ENCODE data around the gene PPP1CC.
"Not testable (repeated sequence)": the region's sequence is repeated elsewhere in the genome, so short reads cannot be mapped to it uniquely, and the experiment has no call there.

Gene PPP1CC

DNA sequence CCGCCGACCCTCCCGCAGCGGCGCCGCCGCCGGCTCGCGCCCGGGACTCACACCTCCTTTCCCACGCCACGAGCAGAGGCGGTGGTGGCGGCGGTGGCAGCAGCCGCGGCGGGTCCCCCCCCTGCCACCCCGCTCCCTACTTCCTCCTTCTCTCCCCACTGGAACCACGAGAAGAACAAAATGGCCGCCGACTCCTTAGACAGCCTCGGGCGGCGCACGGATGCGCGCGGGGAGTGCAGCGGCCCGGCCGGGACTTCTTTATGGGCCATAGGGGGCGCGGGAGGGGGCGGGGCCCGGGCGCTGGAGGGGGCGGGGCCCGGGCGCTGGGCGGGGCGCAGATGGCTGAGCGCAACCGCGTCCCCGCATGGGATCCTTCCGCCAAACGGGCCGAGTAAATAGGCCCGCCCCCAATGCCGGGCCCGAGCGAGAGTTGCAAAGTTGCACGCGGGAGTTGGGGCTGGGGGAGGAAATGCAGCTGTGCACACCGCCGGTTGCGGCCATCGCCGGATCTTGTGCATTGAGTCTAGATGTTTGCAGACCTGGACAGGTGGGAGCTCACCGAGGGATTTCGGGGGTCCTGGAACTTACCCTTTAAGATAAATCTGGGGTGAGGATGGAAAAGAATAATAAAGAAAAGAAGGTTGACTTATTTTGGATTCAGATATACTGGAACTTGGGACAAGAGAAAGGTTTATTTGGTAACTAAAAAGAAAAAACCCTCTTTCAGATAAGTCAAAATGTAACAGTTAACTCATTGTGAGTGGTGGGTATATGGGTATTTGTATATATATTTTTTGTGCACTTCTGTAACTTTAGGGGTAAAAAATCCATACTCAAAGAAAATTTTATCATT, at the start of gene PPP1CC:
Gene PPP1CC (minus strand): TSS at position 174 of the 853 bp plus-strand sequence. CDS start 184 bp downstream, outside the sequence.
- in situ Hi-C loops (cut with MboI; ENCODE audit: low sequenced_read_pairs): no loop called here

DNA sequence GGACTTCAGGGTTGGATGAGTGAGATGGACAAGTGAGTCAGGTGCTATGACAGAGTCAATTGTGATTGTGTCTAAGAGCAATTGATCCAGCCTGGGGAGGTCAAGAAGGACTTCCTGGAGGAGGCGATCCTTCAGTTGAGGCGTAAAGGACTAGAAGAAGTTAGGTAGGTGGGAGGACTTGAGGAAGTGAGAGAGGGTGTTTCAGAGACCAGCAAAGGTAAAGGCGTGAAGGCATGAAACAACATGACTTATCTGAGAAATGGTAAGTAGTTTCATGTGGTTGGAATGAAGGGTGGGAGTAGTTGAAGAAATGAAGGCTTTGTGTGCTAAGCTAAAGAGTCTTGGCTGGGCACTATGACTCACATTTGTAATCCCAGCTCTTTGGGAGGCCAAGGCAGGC, 48.9 kb upstream of the PPP1CC start:
- in situ Hi-C loops (cut with MboI; ENCODE audit: low sequenced_read_pairs): no loop called here

DNA sequence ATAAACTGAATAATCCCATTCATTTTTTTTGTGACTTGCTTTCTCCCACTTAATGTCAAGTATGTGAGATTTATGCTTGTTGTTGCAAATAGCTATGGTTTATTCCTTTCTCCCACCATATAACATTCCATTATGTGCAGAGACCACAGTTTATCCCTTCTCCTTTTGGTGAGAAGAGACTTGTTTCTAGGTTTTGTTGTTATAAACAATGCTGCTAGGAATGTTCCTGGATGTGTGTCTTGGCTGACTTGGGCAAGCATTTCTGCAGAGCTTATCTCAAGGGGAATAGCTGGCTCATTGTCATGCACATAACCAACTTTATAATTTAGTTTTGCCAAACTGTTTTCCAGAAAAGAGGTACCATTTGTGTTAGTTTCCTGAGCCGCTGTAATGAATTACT, 47.6 kb upstream of the PPP1CC start:
- in situ Hi-C loops (cut with MboI; ENCODE audit: low sequenced_read_pairs): no loop called here

DNA sequence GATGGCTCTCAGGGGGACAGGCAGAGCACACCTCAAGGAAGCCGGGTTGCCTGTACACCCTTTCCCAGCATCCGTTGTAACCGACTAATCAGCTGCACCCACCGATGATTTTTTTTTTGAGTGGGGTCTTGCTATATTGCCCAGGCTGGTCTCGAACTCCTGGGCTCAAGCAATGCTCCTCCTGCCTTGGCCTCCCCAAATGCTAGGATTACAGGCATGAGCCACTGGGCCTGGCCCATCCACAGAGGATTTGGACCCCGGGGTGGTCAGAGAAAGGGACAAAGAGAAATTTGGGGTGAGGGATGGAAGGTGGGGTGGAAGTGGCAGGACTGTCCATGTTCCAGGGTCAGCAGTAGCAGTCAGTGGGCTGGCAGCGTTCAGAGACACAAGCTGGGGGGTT, 43.3 kb upstream of the PPP1CC start:
- in situ Hi-C loops (cut with MboI; ENCODE audit: low sequenced_read_pairs): no loop called here

DNA sequence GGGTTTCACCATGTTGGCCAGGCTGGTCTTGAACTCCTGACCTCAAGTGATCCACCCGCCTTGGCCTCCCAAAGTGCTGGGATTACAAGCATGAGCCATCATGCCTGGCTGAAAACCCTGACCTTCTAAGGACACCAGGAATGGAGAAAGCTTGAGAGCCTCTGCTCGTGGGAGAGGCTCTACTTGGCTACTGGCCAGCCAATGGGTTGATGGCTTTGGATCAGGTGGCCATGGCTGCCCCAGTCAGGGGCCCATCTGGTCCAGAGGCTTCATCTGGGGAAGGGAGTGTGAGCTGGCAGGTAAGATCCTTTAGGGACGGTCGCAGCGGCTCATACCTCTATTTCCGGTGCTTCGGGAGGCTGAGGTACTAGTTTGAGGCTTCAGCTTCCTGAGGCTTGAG, 42.5 kb upstream of the PPP1CC start:
- in situ Hi-C loops (cut with MboI; ENCODE audit: low sequenced_read_pairs): no loop called here

DNA sequence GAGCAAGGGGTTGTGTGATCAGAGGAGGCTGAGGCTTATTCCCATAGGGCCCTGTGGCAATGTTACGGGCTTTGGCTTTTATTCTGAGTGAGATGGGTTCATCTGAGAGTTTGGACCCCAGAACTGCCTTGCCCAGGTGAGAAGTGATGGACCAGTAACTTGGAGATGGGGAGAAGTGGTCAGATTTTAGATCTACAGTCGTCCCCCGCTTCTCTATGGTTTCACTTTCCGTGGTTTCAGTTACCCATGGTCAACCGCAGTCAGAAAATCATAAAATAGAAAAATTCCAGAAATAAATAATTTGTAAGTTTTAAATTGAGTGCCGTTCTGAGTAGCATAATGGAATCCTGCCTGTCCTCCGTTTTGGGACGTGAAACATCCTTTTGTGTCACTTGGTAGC, 40.2 kb upstream of the PPP1CC start:
- in situ Hi-C loops (cut with MboI; ENCODE audit: low sequenced_read_pairs): no loop called here

DNA sequence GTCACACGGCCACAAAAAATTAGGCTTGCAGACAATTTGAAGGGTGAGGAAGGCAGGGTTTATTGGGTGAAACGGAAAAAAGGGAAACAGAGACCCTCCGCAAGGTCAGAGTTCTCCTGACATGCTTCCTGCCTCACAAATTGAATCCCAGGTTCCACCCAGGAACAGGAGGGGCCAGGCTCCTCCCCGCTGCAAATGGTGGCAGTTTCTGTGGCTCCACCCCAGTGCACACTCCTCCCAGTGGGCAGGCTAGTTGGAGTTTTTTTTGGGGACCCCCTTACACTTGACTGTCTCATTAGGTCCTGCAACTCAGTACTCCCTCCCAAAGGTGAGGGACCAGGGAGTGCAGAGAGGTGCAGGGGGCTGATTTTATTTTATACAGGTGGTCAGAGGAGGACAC, 39.4 kb upstream of the PPP1CC start:
- in situ Hi-C loops (cut with MboI; ENCODE audit: low sequenced_read_pairs): no loop called here

DNA sequence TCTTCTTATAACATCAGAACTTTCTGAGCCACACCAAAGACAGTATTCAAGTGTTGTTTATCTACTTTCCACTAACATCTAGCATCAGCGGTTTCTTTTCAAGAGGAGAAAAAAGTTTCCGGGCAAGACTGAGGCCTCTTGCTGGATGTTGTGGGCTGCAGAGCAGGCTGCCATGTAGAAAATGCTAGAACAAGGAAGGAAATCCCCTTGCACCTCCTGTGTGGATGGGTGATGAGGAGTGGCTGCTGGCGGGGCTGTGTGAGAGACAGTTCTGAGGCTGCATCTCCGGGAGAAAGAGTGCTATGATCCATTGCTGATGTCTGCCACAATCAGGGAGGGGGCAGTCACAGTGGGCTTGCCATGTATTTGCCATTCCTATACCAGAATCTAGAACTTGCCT, 37.8 kb upstream of the PPP1CC start:
- in situ Hi-C loops (cut with MboI; ENCODE audit: low sequenced_read_pairs): no loop called here

DNA sequence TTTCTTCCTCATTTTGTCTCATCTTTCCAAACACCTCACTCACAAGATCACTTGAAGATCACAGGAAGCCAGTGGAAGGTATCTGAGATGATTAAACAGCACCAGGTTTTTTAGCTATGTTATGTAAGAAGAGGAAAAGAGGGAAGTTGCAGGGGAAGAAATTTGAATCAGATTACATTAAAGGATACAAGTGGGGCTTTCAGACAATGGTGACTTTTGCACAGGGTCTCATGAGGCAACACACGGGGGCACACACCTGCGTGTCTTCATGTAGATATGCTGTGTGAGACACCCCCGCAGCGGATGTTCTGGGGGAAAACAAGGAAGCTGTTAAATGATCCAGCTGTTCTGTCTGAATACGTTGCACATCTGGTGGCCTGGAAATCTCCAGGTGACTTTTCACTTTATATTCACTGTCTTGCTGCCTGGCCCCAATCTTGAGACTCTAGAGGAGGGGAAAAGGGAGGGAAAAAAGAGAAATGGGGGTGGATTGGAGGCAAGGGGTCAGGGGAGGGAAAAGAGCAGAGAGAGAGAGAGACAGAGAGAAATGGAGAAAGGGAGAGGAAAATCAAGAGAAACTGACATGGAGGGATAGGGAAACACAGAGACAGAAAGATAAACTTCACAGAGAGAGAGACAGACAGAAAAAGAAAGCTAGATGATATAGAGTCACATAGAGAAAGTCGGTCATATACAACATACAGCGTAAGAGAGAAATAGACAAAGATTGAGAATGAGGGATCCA, 36.3 kb upstream of the PPP1CC start:
- in situ Hi-C loops (cut with MboI; ENCODE audit: low sequenced_read_pairs): no loop called here

DNA sequence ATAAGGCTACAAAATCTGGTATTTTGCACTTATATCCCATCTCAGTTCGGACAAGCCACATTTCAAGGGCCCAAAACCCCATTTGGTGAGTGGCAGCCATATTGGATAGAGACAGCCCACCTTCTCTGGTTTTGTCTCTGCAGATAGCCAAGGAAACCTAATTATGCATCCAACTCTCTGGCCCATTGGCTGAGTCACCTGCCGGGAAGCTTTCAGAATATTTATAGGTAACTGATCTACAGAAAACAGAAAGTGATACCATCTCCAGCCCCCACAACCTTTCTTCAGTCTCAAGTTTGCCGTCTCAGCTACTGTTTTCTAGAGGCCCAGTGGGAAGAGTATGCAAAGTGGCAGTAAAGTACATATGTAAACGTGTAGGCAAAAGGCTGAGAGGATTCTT, 33.7 kb upstream of the PPP1CC start:
- in situ Hi-C loops (cut with MboI; ENCODE audit: low sequenced_read_pairs): no loop called here

DNA sequence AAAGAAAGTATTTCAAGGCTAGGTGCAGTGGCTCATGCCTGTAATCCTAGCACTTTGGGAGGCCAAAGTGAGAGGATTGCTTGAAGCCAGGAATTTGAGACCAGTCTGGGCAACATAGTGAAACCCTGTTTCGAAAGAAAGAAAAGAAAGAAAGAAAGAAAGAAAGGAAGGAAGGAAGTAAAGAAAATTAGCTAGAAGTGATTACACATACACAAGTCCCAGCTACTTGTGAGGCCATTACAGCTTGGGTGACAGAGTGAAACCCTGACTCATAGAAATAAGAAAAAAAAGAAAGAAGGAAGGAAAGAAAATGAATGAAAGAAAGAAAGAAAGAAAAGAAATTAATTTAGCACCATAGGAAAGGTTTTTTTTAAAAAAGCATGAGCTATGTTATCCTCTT, 33.3 kb upstream of the PPP1CC start:
- in situ Hi-C loops (cut with MboI; ENCODE audit: low sequenced_read_pairs): no loop called here

DNA sequence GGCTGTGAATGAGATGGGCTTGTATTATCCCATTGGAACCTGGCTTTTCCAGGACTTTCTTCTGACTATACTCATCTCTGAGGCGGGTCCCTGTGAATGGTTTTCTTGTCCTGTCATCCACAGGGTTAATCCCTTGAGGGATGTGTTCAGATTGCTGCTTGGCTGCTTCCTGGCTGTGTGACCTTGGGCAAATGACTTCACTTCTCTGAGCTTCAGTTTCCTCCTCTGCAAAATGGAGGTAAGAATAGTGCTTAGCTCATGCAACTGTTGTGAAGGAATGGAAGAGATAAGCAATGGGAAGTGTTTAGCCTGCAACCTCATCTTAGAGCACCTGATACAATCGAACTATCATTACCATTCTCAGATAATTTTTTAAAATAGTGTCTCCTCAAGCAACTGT, 32.1 kb upstream of the PPP1CC start:
- in situ Hi-C loops (cut with MboI; ENCODE audit: low sequenced_read_pairs): no loop called here

DNA sequence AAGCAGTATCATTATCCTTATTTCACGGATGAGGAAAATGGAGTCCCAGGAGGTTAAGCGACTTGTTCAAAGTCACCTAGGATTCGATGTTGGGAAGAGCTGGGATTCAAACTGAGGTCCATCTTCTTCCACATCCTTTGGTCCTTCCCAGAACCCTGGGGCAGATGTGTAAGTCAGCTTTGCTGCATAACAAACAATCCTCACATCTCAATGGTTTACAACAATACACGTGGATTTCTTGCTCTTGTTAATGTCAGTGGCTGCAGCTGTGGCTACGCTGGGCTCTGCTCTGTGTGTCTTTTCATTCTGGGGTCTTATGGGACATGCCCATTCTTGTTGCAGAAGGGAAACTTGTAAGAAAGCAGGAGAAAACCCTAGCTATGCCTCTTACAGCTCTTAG, 26.3 kb upstream of the PPP1CC start:
- in situ Hi-C loops (cut with MboI; ENCODE audit: low sequenced_read_pairs): no loop called here

DNA sequence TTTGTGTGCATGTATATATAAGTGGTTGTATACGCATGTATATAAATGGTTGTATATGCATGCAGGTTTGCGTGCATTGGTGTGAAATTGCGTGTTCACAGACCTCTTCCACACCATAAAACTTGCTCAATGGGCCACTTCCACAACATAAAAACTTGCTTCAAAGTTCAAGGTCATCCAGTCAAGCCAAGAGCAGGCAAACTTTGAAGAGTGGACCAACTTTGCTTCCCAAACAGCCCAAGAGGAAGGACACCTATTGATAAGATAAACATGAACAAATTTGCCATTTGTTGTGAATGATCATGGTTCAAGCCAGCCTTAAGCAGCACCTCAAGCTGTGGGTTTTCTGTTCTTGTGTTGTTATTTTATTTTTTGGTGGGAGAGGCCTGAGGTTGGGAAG, 25.2 kb upstream of the PPP1CC start:
- in situ Hi-C loops (cut with MboI; ENCODE audit: low sequenced_read_pairs): no loop called here

DNA sequence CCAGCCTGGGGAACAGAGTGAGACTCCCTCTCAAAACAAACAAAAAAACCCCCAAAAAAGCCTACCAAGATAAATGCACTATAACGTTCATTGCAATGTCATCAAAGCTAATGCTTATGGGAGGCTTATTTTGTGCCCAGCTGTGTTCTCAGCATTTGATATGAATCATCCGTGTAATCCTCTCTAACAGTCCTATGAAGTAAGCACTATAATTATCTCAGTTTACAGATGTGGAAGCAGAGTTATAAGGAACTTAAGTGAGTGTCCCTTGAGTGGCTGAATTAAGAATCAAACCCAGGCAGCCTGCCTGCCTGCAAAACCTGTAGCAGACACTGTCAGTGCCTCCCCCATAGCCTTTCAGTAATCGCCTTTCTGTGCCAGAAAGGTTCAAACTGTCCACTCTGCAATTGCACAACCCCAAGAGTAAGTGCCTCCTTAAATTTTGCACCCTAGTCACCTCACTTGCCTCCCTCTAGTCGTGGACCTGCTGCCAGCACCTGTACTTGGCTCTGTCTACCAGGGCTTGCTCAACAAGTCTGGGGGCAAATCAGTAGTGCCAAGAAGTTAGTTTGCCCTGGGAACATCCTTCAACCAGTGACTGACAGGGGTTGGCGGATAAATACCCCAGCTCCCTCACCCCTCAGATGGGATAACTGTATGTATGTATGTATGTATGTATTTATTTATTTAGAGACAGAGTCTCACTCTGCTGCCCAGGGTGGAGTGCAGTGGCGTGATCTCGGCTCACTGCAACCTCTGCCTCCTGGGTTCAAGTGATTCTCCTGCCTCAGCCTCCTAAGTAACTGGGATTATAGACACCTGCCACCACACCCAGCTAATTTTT, 23.8 kb upstream of the PPP1CC start:
- in situ Hi-C loops (cut with MboI; ENCODE audit: low sequenced_read_pairs): no loop called here

DNA sequence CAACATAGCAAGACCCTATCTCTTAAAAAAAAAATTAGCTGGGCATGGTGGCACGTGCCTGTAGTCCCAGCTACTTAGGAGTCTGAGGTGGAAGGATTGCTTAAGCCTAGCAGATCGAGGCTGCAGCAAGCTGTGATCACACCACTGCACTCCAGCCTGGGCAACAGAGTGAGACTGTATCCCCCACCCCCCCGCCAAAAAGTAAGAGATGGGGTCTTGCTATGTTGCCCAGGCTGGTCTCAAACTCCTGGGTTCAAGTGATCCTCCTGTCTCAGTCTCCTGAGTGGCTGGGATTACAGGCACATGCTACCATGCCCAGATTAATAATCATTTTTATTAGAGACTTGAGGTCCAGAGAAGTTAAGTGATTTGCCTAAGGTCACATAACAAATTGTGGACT, 22.9 kb upstream of the PPP1CC start:
- in situ Hi-C loops (cut with MboI; ENCODE audit: low sequenced_read_pairs): not testable (repeated sequence)

DNA sequence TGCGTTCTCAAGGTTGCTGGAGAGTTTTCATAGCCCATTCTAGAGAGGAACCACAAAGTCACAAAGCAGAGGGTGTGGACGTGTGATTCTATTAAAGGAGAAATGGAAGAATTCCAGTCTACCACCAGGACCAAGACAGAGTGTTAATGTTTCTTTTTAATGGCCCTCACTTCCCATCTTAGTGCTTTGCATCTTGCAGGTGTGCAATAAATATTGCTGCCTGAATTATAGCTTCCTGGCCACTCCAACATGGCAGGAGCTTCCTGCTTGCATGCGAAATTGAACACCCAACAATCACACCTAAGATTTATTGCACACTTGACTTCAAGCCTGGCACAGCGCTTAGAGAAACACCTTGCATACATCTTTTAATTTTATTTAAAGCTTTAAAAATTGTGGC, 22.4 kb upstream of the PPP1CC start:
- in situ Hi-C loops (cut with MboI; ENCODE audit: low sequenced_read_pairs): no loop called here

DNA sequence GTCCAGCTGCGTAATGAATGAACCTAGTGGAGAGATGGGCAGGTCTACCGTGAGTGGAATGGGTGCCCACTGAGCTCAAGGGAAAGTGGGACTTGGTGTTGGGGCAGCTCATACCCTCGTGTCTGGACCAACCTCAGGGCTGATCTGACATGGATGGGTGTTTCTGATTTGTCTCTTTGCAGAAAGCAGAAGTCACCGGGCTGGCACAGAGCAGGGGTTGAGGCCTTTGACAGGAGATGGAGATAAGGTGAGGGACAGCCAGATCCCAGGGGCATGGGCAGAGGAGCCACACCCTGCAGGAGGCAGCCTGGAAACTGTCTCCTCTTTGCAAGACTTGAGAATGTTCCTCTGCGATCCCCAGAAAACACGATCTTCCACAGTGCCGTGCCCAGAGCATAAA, 20.9 kb upstream of the PPP1CC start:
- in situ Hi-C loops (cut with MboI; ENCODE audit: low sequenced_read_pairs): no loop called here

DNA sequence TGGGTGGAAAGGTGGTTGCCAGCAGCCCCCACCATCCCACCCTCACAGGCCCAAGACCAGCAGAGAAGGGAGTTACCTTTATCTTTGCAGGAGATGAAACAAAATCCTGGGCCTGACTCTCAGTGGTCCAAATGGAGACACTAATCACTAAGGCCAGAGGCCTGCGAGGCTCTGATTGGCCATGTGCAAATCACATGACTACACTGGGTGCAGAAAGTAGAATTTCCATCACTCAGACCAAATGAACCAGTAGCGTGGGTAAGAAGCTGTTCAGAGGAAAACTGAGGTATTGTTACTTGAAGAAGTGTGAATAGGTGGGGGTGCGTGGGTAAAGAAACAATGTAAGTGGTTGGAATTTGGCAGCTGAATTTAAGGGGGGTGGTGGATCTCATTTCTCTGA, 20.2 kb upstream of the PPP1CC start:
- in situ Hi-C loops (cut with MboI; ENCODE audit: low sequenced_read_pairs): no loop called here

DNA sequence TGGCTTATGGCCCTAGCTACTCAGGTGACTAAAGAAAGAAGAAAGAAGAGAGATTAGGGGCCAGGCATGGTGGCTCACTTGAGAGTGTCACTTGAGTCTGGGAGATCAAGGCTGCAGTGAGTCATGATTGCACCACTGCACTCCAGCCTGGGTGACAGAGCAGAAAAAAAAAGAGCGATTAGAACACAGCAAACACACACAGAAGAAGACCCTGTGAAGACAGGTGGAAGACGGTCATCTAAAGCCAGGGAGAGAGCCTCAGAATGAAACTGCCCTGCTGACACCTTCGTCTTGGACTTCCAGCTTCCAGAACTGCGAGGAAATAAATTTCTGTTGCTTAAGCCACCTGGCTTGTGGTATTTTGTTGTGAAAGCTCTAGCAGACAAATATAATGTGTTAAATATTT, 17.5 kb upstream of the PPP1CC start:
- in situ Hi-C loops (cut with MboI; ENCODE audit: low sequenced_read_pairs): no loop called here

DNA sequence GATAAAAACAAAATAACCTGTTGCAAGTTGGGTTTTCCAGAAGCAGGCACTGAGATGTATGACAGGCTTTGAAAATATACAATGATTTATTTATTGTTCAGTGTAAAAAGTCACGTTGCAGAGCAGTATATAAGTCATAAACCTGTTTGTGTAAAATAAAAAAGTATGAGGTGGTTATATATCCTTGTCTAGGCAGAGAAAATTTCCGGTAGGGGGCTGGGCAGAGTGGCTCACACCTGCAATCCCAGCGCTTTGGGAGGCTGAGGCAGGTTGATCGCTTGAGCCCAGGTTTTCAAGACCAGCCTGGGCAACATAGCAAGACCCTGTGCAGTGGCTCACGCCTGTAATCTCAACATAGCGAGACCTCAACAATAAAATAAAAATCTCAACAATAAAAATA, 16.2 kb upstream of the PPP1CC start:
- in situ Hi-C loops (cut with MboI; ENCODE audit: low sequenced_read_pairs): no loop called here
